Smooth muscle cell (in vitro differentiated cells): ENCODE results near the gene GPR176. TPM values are rescaled to one million over a fixed set of nuclear protein-coding genes. Genes with fewer than 3 reads are reported as not detected.

Experiments used
- DNase-seq: peaks from one replicate; lab custom pipeline; 2025; ENCODE audit not compliant: unreplicated experiment; lab: John Stamatoyannopoulos, UW
- H2AFZ ChIP-seq: fragments of 200-600 bp; sonication (generic); 2 replicates; pipeline ENCODE4 v1.6.0; 2016; ENCODE audit warnings: antibody characterized with exemption, low read depth, mild to moderate bottlenecking
- H3F3A ChIP-seq: fragments of 200-600 bp; sonication (generic); 2 replicates; pipeline ENCODE4 v1.6.0; 2017; ENCODE audit warnings: antibody characterized with exemption, low read depth
- H3K27ac ChIP-seq: fragments of 200-600 bp; sonication (generic); 2 replicates; pipeline ENCODE4 v1.5.1; 2016; ENCODE audit warnings: low read depth, mild to moderate bottlenecking
- H3K27me3 ChIP-seq: fragments of 200-600 bp; sonication (generic); 2 replicates; pipeline ENCODE4 v1.6.1; 2016; ENCODE audit warnings: low read depth, mild to moderate bottlenecking
- H3K36me3 ChIP-seq: fragments of 200-600 bp; sonication (generic); 2 replicates; pipeline ENCODE4 v1.5.1; 2016; ENCODE audit warnings: low read depth
- H3K4me1 ChIP-seq: fragments of 200-600 bp; sonication (generic); 2 replicates; pipeline ENCODE4 v1.5.1; 2016; ENCODE audit warnings: low read depth
- H3K4me2 ChIP-seq: fragments of 200-600 bp; sonication (generic); 2 replicates; pipeline ENCODE4 v1.6.0; 2016; ENCODE audit warnings: mild to moderate bottlenecking
- H3K4me3 ChIP-seq: fragments of 200-600 bp; sonication (generic); 2 replicates; pipeline ENCODE4 v1.5.1; 2016; ENCODE audit warnings: mild to moderate bottlenecking
- H3K79me2 ChIP-seq: fragments of 200-600 bp; sonication (generic); 2 replicates; pipeline ENCODE4 v1.6.0; 2016; ENCODE audit warnings: low read depth, mild to moderate bottlenecking
- H3K9ac ChIP-seq: fragments of 200-600 bp; sonication (generic); 2 replicates; pipeline ENCODE4 v1.6.0; 2016; ENCODE audit warnings: low read depth
- H3K9me3 ChIP-seq: fragments of 200-600 bp; sonication (generic); replicated peaks from 2 replicates; pipeline ENCODE4 v1.5.1; 2016; ENCODE audit warnings: low read depth
- H4K20me1 ChIP-seq: fragments of 200-600 bp; sonication (generic); 2 replicates; pipeline ENCODE4 v1.6.0; 2016; ENCODE audit warnings: low read depth
- WGBS: methylation state at CpG from one replicate; pipeline ENCODE4 v1.1.7; 2016; ENCODE audit warnings: low lambda C conversion rate; 5-methylcytosine and 5-hydroxymethylcytosine counted together
- polyA plus RNA-seq: library from polyadenylated mRNA; unstranded; fragments of >200 nt; fragmentation: Nextera tagmentation; extraction: Ambion mirVana; gene quantifications from 2 replicates; pipeline ENCODE4 v1.2.1, GENCODE V29; 2016
- total RNA-seq: library from RNA; depleted of rRNA; stranded (reverse); fragments of >200 nt; gene quantifications from 2 replicates; pipeline ENCODE4 v1.2.3, GENCODE V29; 2014
- TF ChIP-seq, protein P1 (sequence below): fragments of 200-600 bp; sonication (generic); IDR thresholded peaks from 2 replicates; pipeline ENCODE4 v1.5.1; 2017; ENCODE audit warnings: borderline replicate concordance, mild to moderate bottlenecking, antibody characterized with exemption; ENCODE audit not compliant: insufficient read depth, poor library complexity, severe bottlenecking

Gene GPR176
- total and polyA plus RNA-seq, 2 experiments from 2014 or later, result 20.0 to 22.4 TPM

DNA sequence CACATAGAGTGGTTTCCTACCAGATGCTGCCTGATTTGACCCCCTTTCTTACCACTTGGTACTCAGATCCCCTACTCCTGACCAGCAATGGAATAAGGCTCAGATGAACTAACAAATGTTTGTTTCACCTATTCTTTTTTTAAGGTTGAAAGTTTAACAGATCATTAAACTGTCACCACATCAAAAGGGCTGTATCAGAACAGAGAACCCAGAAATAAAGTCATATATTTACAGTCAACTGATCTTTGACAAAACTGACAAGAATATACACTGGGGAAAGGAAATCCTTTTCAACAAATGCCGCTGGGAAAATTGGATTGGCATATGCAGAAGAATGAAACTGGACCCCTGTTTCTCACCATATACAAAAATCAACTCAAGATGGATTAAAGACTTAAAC lies 56.0 kb downstream of the GPR176 start:
- Histone ChIP-seq H3K36me3 (no peaks in the 10 kb centered on the region), H3K4me3 (no peak overlapping the region), H3K4me2 (no peak overlapping the region), H3K79me2 (no peaks in the 10 kb centered on the region), H3K4me1 (no peaks in the 10 kb centered on the region), H2AFZ (no peak overlapping the region), H3F3A (no peaks in the 10 kb centered on the region), H3K9ac (no peak overlapping the region), H3K27ac (no peak overlapping the region), H3K27me3 (no peaks in the 10 kb centered on the region), H3K9me3 (no peaks in the 10 kb centered on the region), H4K20me1 (no peaks in the 10 kb centered on the region)
- TF ChIP-seq, protein P1, sequence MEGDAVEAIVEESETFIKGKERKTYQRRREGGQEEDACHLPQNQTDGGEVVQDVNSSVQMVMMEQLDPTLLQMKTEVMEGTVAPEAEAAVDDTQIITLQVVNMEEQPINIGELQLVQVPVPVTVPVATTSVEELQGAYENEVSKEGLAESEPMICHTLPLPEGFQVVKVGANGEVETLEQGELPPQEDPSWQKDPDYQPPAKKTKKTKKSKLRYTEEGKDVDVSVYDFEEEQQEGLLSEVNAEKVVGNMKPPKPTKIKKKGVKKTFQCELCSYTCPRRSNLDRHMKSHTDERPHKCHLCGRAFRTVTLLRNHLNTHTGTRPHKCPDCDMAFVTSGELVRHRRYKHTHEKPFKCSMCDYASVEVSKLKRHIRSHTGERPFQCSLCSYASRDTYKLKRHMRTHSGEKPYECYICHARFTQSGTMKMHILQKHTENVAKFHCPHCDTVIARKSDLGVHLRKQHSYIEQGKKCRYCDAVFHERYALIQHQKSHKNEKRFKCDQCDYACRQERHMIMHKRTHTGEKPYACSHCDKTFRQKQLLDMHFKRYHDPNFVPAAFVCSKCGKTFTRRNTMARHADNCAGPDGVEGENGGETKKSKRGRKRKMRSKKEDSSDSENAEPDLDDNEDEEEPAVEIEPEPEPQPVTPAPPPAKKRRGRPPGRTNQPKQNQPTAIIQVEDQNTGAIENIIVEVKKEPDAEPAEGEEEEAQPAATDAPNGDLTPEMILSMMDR, result no peak
- DNase-seq, result no peak
- 94% methylated on average over 1 of the region's 1 CpG for WGBS

DNA sequence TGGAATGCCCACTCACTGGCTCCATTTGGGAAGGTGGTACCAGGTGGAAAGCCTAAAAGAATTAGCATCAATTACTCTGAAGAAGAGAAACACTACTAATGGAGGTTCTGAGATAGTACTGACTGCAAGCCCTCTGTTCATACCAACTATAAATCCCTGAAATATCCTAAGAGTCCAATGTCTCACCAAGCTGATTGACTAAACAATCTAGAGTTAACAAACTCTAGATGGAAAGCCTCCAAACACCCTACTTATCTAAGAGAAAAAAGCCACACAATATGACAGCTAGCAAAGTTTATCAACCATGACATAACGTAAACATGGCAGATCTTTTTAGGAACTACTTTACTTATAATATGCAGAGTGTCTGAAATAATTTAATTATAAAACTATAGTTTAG lies 59.2 kb downstream of the GPR176 start:
- no peaks in the 10 kb centered on the region for H3K27me3 ChIP-seq
- TF ChIP-seq, protein P1, result no peak

DNA sequence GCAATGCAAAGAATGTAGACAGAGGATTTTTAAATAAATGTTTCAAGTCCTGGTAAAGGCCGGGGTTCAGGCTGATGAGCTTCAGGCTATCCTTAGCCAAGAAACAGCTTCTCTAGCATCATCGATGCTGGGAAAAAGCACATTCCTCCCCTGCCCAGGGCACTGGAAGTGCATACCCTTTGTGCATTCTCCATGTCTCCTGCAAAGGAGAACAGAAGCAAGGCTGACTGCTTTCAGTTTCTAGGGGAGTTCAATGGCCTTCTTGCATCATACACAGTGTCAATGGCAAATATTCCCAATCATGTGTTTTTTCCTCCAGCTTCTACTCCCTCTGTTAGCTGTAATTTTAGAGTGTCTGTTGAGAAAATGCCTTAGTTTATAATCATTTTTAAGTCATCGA lies 59.9 kb downstream of the GPR176 start:
- Histone ChIP-seq H4K20me1 (no peaks in the 10 kb centered on the region), H3K36me3 (no peaks in the 10 kb centered on the region), H3K27me3 (no peaks in the 10 kb centered on the region), H3F3A (no peaks in the 10 kb centered on the region), H3K4me2 (no peak overlapping the region), H3K79me2 (no peaks in the 10 kb centered on the region), H3K9me3 (no peaks in the 10 kb centered on the region), H3K9ac (no peak overlapping the region), H3K4me1 (no peaks in the 10 kb centered on the region), H2AFZ (no peak overlapping the region), H3K27ac (no peak overlapping the region), H3K4me3 (no peak overlapping the region)
- TF ChIP-seq, protein P1, result no peak
- DNase-seq, result no peak
- WGBS, result 90% methylated on average over 3 of the region's 3 CpGs

More for the DNA sequence above, 59.2 kb downstream of the GPR176 start:
- no peak overlapping the region for H3K4me3 ChIP-seq
- H3K9me3 ChIP-seq, result no peaks in the 10 kb centered on the region
- no peaks in the 10 kb centered on the region for H3K79me2 ChIP-seq
- no peaks in the 10 kb centered on the region for H3K36me3 ChIP-seq
- H3F3A ChIP-seq, result no peaks in the 10 kb centered on the region
- no peak overlapping the region for H3K9ac ChIP-seq
- no peaks in the 10 kb centered on the region for H4K20me1 ChIP-seq
- 100% methylated on average over 1 of the region's 1 CpG for WGBS
- H3K27ac ChIP-seq, result no peak overlapping the region
- no peak overlapping the region for H2AFZ ChIP-seq
- no peak overlapping the region for H3K4me2 ChIP-seq
- DNase-seq, result no peak
- no peaks in the 10 kb centered on the region for H3K4me1 ChIP-seq

DNA sequence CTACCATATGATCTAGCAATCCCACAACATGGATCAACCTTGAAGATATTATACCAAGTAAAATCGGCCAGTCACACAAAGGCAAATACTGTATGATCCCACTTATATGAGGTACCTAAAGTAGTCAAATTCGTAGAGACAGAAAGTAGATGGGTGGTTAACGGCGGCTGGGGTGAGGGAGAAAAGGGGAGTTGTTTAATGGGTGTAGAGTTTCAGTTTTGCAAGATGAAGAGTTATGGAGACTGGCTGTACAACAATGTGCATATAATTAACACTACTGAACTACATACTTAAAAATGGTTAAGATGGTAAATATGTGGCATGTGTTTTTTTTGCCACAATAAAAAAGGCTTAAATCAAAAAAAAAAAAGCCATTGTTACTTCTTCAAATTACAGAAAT lies 60.4 kb downstream of the GPR176 start:
- no peaks in the 10 kb centered on the region for H3K79me2 ChIP-seq
- no peaks in the 10 kb centered on the region for H3K9me3 ChIP-seq
- no peak overlapping the region for H3K4me3 ChIP-seq
- H3K27me3 ChIP-seq, result no peaks in the 10 kb centered on the region
- H3F3A ChIP-seq, result no peaks in the 10 kb centered on the region
- TF ChIP-seq, protein P1, result no peak
- H4K20me1 ChIP-seq, result no peaks in the 10 kb centered on the region
- H3K36me3 ChIP-seq, result no peaks in the 10 kb centered on the region
- no peak for DNase-seq
- H3K27ac ChIP-seq, result no peak overlapping the region
- H3K4me2 ChIP-seq, result no peak overlapping the region
- WGBS, result 93% methylated on average over 4 of the region's 4 CpGs
- H3K9ac ChIP-seq, result no peak overlapping the region
- H2AFZ ChIP-seq, result no peak overlapping the region
- no peaks in the 10 kb centered on the region for H3K4me1 ChIP-seq
